ENCODE measurements around the gene GRIK1. TPM values are rescaled to one million over a fixed set of nuclear protein-coding genes. Genes with fewer than 3 reads are reported as not detected.

Gene GRIK1
- polyA plus RNA-seq, 3 donors: not detected

- H3K36me3 Mint-ChIP-seq: no peaks in the 10 kb centered on the region
- TF ChIP-seq, protein P1, sequence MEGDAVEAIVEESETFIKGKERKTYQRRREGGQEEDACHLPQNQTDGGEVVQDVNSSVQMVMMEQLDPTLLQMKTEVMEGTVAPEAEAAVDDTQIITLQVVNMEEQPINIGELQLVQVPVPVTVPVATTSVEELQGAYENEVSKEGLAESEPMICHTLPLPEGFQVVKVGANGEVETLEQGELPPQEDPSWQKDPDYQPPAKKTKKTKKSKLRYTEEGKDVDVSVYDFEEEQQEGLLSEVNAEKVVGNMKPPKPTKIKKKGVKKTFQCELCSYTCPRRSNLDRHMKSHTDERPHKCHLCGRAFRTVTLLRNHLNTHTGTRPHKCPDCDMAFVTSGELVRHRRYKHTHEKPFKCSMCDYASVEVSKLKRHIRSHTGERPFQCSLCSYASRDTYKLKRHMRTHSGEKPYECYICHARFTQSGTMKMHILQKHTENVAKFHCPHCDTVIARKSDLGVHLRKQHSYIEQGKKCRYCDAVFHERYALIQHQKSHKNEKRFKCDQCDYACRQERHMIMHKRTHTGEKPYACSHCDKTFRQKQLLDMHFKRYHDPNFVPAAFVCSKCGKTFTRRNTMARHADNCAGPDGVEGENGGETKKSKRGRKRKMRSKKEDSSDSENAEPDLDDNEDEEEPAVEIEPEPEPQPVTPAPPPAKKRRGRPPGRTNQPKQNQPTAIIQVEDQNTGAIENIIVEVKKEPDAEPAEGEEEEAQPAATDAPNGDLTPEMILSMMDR (IDR thresholded peaks at IDR 0.05): no peak
- Histone ChIP-seq H3K36me3 (replicated peaks in 1 of 2; ENCODE audit: control insufficient read depth in 1 of 2, insufficient read depth in 2 of 2, low read length in 2 of 2) (no peaks in the 10 kb centered on the region), H3K9me3 (replicated peaks in 1 of 2; ENCODE audit: control insufficient read depth in 1 of 2, insufficient read depth in 1 of 2, low read length in 2 of 2) (no peaks in the 10 kb centered on the region), H3K9ac (ENCODE audit: insufficient read depth, low read length, poor library complexity, severe bottlenecking) (no peak overlapping the region), H3K27me3 (ENCODE audit: control insufficient read depth in 2 of 2, insufficient read depth in 2 of 2, low read length in 2 of 2) (no peaks in the 10 kb centered on the region), H3K4me3 (replicated peaks in 1 of 3; ENCODE audit: low read depth in 2 of 3, low read length in 3 of 3) (no peak overlapping the region), H3K27ac (ENCODE audit: low read depth in 1 of 2, low read length in 2 of 2) (no peak overlapping the region), H3K79me2 (ENCODE audit: insufficient read depth, low read length) (no peaks in the 10 kb centered on the region), H2AFZ (ENCODE audit: insufficient read depth, low read depth, low read length, poor library complexity, severe bottlenecking) (no peak overlapping the region), H3K4me2 (replicated peaks; ENCODE audit: extremely low read depth, low read length, poor library complexity, severe bottlenecking) (no peak overlapping the region), H3K4me1 (ENCODE audit: control insufficient read depth in 1 of 2, insufficient read depth in 2 of 2, low read length in 2 of 2) (no peaks in the 10 kb centered on the region), H4K20me1 (ENCODE audit: insufficient read depth, low read length) (no peaks in the 10 kb centered on the region)
- intact Hi-C loops (cut with micrococcal nuclease): no loop called here
- H3K4me1 Mint-ChIP-seq: no peaks in the 10 kb centered on the region
- H3K4me3 Mint-ChIP-seq: no peak overlapping the region
- peaks cover 0 to 1% (median 0%) of the 10 kb centered on the region in 3 donors for H3K27me3 Mint-ChIP-seq (ENCODE audit: low read depth in 3 of 3)
- WGBS (ENCODE audit: insufficient coverage): no CpG with 5 or more reads among the region's 1 CpG
- DNase-seq: no peak
- no peak overlapping the region for H3K27ac Mint-ChIP-seq
- peaks cover 0 to 2% (median 0%) of the 10 kb centered on the region in 7 donors for H3K9me3 Mint-ChIP-seq
These were observed 164.3 kb downstream of the GRIK1 start for GRCh38 chr21:29775462-29775861.

DNA sequence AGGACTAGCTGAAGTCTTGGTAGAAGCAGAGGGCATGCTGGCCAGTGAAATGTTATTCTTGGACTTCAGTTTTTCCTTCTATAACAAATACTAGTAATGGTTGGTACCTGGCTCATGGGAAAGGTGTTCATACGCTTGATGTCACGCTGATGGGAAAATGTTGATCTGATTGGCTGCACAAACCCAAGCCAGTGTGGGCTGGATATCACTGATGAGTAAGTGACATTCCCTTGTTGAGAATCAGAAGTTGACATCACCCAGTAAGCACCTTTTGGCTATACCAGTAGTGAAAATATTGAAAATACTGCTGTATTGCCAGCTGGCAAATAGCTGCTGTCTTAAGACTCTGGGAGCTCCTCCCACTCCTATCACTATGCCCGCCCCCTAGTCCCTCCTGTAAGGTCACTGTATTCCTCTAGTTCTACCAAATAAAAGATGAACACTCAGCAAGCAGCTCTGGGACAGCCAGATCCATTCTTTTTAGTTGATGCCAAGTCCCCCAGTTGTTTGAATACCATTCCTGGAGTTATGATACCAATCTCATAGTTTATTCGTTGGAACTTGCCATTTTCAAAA lies 168.2 kb downstream of the GRIK1 start:
- H3K27me3 Mint-ChIP-seq (ENCODE audit: low read depth in 3 of 3): peaks cover 0 to 3% (median 3%) of the 10 kb centered on the region in 3 donors
- H3K36me3 Mint-ChIP-seq: no peaks in the 10 kb centered on the region
- Histone ChIP-seq H3K27me3 (ENCODE audit: control insufficient read depth in 2 of 2, insufficient read depth in 2 of 2, low read length in 2 of 2) (no peaks in the 10 kb centered on the region), H3K4me2 (replicated peaks; ENCODE audit: extremely low read depth, low read length, poor library complexity, severe bottlenecking) (no peak overlapping the region), H3K9me3 (replicated peaks in 1 of 2; ENCODE audit: control insufficient read depth in 1 of 2, insufficient read depth in 1 of 2, low read length in 2 of 2) (no peaks in the 10 kb centered on the region), H3K27ac (ENCODE audit: low read depth in 1 of 2, low read length in 2 of 2) (no peak overlapping the region), H3K9ac (ENCODE audit: insufficient read depth, low read length, poor library complexity, severe bottlenecking) (no peak overlapping the region), H3K79me2 (ENCODE audit: insufficient read depth, low read length) (no peaks in the 10 kb centered on the region), H3K36me3 (replicated peaks in 1 of 2; ENCODE audit: control insufficient read depth in 1 of 2, insufficient read depth in 2 of 2, low read length in 2 of 2) (no peaks in the 10 kb centered on the region), H4K20me1 (ENCODE audit: insufficient read depth, low read length) (no peaks in the 10 kb centered on the region), H3K4me1 (ENCODE audit: control insufficient read depth in 1 of 2, insufficient read depth in 2 of 2, low read length in 2 of 2) (no peaks in the 10 kb centered on the region), H3K4me3 (replicated peaks in 1 of 3; ENCODE audit: low read depth in 2 of 3, low read length in 3 of 3) (no peak overlapping the region), H2AFZ (ENCODE audit: insufficient read depth, low read depth, low read length, poor library complexity, severe bottlenecking) (no peak overlapping the region)
- no peak overlapping the region for H3K27ac Mint-ChIP-seq
- H3K9me3 Mint-ChIP-seq: peaks cover 0 to 6% (median 2%) of the 10 kb centered on the region in 7 donors
- H3K4me1 Mint-ChIP-seq: no peaks in the 10 kb centered on the region
- TF ChIP-seq, protein P1 (IDR thresholded peaks at IDR 0.05): no peak
- H3K4me3 Mint-ChIP-seq: no peak overlapping the region
- 83% methylated on average over 2 of the region's 4 CpGs for WGBS (ENCODE audit: insufficient coverage)
- DNase-seq: no peak
- intact Hi-C loops (cut with micrococcal nuclease): no loop called here
